Measurements from ENCODE around the gene PDYN.
"Not testable (repeated sequence)": the region's sequence is repeated elsewhere in the genome, so short reads cannot be mapped to it uniquely, and the experiment has no call there.

Gene PDYN

GRCh38 chr20:1993986-1994385 is at the start of gene PDYN:
Gene PDYN (minus strand): TSS chr20:1994058. CDS start chr20:1983084, 10,974 bp downstream.
- no peak for ATAC-seq
- DNase-seq: no peak

- DNase-seq: no peak
Observed at GRCh38 chr20:2042400-2042799, 48.5 kb upstream of the PDYN start.

GRCh38 chr20:2038161-2038560 is 44.3 kb upstream of the PDYN start:
- ATAC-seq (no peak), DNase-seq (no peak)

More at GRCh38 chr20:2042400-2042799, 48.5 kb upstream of the PDYN start:
- no peak for ATAC-seq

GRCh38 chr20:2037296-2037914 is 43.5 kb upstream of the PDYN start:
- DNase-seq (no peak), ATAC-seq (no peak)

GRCh38 chr20:2036357-2036756 is 42.5 kb upstream of the PDYN start:
- ATAC-seq, DNase-seq: not testable (repeated sequence)

GRCh38 chr20:2032168-2032567 is 38.3 kb upstream of the PDYN start:
- ATAC-seq: peak; percentile 14
- no peak for DNase-seq

GRCh38 chr20:2026514-2026913 is 32.7 kb upstream of the PDYN start:
- ATAC-seq (no peak), DNase-seq (no peak)

- DNase-seq (no peak), ATAC-seq (no peak)
Observed at GRCh38 chr20:2026004-2026403, 32.1 kb upstream of the PDYN start.

GRCh38 chr20:2023151-2023550 is 29.3 kb upstream of the PDYN start:
- DNase-seq (no peak), ATAC-seq (no peak)

GRCh38 chr20:2022163-2022562 is 28.3 kb upstream of the PDYN start:
- no peak for DNase-seq
- no peak for ATAC-seq

GRCh38 chr20:2010533-2010932 is 16.7 kb upstream of the PDYN start:
- DNase-seq (no peak), ATAC-seq (no peak)

GRCh38 chr20:2006452-2007361 is 12.8 kb upstream of the PDYN start:
- peak; percentile 41 for DNase-seq
- no peak for ATAC-seq

- ATAC-seq (no peak), DNase-seq (peak; percentile 77)
Observed at GRCh38 chr20:2005831-2006426, 12.1 kb upstream of the PDYN start.

GRCh38 chr20:2005359-2005758 is 11.5 kb upstream of the PDYN start:
- DNase-seq (no peak), ATAC-seq (peak; percentile 80)

GRCh38 chr20:2004171-2004570 is 10.3 kb upstream of the PDYN start:
- no peak for ATAC-seq

GRCh38 chr20:2002365-2002764 is 8.5 kb upstream of the PDYN start:
- DNase-seq: no peak
- no peak for ATAC-seq

More at GRCh38 chr20:2004171-2004570, 10.3 kb upstream of the PDYN start:
- no peak for DNase-seq

- DNase-seq (no peak), ATAC-seq (no peak)
Observed at GRCh38 chr20:2001119-2001518, 7.3 kb upstream of the PDYN start.

- ATAC-seq: no peak
- DNase-seq: no peak
Observed at GRCh38 chr20:2000285-2000684, 6.4 kb upstream of the PDYN start.

- ATAC-seq: no peak
Observed at GRCh38 chr20:1998715-1999114, 4.9 kb upstream of the PDYN start.

GRCh38 chr20:1998193-1998520 is 4.3 kb upstream of the PDYN start:
- DNase-seq: no peak
- no peak for ATAC-seq

More at GRCh38 chr20:1998715-1999114, 4.9 kb upstream of the PDYN start:
- DNase-seq: no peak

- DNase-seq: no peak
- ATAC-seq: no peak
Observed at GRCh38 chr20:1997483-1998192, 3.8 kb upstream of the PDYN start.

GRCh38 chr20:1995531-1996310 is 1.9 kb upstream of the PDYN start:
- DNase-seq (no peak), ATAC-seq (no peak)
